AG10803 (cell line): ENCODE results near the gene IFIT3.
A peak's percentile ranks its signal among the peaks of the same experiment; 100 is the strongest.

Source experiments
- DNase-seq: peaks from one replicate; pipeline ENCODE4 v3.0.0; 2010; ENCODE audit warnings: low read depth
- H3K4me3 ChIP-seq: 2 replicates; pipeline ENCODE4 v1.5.1; 2011; ENCODE audit warnings: mild to moderate bottlenecking, low read length, control low read depth
- CTCF ChIP-seq: conservative IDR thresholded peaks from 2 replicates; pipeline ENCODE4 v1.5.1; 2011; ENCODE audit warnings: mild to moderate bottlenecking, low read length, control low read depth, inconsistent platforms

Gene IFIT3

GRCh38 chr10:89388806-89389205 lies 61.0 kb downstream of the IFIT3 start:
- peak; percentile 19 for DNase-seq
- no peak overlapping the region for H3K4me3 ChIP-seq
- TF ChIP-seq CTCF: no peak

- TF ChIP-seq CTCF: peak; percentile 67
- DNase-seq: peak; percentile 68
These were observed 61.5 kb downstream of the IFIT3 start for GRCh38 chr10:89389254-89389653.

More at GRCh38 chr10:89389254-89389653, 61.5 kb downstream of the IFIT3 start:
- H3K4me3 ChIP-seq: no peak overlapping the region
